ENCODE results near the gene SLC25A25. TPM values are rescaled to one million over a fixed set of nuclear protein-coding genes. Genes with fewer than 3 reads are reported as not detected.

The SLC25A25 gene
- total RNA-seq, 1 donor from 2014 or later, result 13.5 TPM

DNA sequence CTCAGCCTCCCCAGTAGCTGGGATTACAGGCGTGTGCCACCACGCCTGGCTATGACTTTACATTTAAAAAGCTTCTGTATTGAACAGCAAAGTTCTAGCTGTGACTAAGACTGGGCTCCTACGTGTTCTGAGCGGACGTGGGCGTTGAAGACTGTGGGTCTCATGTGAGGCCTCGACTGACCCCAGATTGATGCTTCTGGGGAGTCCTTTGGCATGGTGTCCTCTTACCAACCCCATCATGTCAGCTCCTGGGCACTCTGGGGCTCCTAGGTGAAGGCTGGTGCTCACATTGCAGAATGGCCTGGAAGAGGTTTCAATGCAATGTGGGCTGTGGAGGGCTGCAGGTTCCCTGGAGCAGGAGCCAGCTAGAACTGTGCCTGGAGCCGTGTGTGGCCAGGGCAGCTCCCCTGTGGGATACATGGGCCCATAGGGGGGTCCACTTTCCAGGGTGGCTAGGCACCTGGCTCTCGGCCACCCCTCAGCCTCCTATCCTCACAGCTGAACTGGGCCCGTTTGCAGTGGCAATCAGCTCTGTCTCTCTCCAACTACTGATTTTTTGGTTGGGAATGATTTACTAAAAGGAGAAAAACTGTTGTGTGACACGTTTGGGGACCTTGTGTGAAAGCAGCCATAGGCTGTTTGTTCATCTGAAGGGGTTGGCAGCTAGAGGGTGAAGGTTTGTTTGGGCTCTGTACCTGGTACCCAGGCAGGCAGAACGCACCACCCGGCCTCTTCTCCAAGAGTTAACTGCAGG lies 29.7 kb downstream of the SLC25A25 start:
- no peak for DNase-seq (ENCODE audit: low spot score)
- Mint-ChIP-seq H3K4me1 (ENCODE audit: low read depth) (peaks cover 48% of the 10 kb centered on the region), H3K27ac (peak overlapping the region; percentile 70), H3K9me3 (no peaks in the 10 kb centered on the region), H3K4me3 (no peak overlapping the region), H3K27me3 (ENCODE audit: insufficient read depth) (no peaks in the 10 kb centered on the region), H3K36me3 (ENCODE audit: low read depth) (peaks cover 18% of the 10 kb centered on the region)
- intact Hi-C loops (cut with micrococcal nuclease), result no loop called here

DNA sequence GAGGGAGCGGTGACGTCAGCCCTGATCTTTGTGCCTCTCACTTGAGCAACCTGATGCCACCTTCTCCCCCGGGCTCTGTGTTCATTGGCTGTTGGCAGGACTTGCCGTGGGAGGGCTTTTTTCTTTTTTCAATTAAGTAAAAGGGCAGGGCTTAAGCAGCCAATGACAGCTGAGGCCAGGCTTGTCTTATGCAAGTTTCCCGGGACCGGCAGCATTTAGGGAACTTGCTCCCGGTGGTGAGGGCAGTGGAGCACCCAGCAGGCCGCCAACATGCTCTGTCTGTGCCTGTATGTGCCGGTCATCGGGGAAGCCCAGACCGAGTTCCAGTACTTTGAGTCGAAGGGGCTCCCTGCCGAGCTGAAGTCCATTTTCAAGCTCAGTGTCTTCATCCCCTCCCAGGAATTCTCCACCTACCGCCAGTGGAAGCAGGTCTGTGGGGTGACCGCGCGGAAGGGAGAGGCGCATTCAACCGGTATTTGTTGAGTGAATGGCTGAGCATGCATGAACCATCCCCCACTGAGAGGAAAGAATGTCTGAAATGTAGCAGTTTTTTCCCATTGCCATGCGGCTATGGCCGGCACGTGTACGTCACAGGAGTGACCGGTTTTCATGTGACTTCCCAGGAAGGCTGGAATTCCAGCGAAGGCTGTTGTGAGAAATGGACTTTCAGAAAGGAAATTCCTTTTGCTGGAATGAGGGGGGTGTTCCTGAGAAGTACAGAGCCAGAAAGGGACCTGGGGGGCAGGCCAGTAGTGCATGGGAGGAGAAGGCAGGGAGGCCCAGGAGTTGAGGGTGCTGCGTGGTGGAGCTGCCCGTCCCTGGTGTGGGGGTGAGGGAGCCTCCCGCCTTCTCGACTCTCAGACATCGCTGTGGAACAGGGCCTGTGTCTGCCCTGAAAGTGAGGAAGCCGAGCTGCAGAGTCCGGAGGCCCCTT lies 30.5 kb downstream of the SLC25A25 start:
- Mint-ChIP-seq H3K27me3 (ENCODE audit: insufficient read depth) (no peaks in the 10 kb centered on the region), H3K4me1 (ENCODE audit: low read depth) (peaks cover 47% of the 10 kb centered on the region), H3K27ac (peak overlapping the region; percentile 70), H3K36me3 (ENCODE audit: low read depth) (peaks cover 22% of the 10 kb centered on the region), H3K4me3 (no peak overlapping the region), H3K9me3 (no peaks in the 10 kb centered on the region)
- intact Hi-C loops (cut with micrococcal nuclease), result no loop called here
- no peak for DNase-seq (ENCODE audit: low spot score)

DNA sequence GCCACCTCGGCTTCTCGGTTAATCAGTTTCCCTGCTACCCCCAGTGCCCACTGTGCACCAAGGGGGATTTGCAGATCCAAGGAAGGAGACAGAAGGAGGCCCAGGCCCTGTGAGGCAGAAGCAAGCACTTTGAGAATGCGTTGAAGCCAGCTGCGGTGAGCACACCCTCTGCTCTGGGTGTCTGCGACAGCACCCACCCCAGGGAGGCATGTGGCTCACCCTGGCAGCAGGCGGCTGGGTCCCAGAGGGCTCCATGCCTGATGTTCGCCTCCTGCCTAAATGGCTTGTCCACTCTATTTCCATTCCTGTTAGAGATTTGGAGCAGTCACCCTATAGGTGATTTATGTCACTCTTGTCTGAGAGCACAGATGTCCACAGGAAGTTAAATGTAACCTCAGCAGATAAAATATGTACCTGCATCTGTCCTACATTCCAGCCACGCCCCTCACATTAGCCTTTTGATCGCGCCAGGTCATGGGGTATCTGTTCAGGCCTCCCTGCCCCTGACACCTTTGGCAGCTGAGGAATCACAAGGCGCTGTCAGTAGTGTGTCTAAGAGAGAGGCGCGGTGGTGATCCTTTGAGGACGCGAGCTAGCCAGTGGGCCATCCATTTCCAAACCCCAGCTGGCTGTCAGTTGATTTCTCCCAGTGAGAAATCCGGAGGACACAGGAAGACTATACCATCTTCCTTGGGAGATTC lies 31.3 kb downstream of the SLC25A25 start:
- Mint-ChIP-seq H3K27ac (peak overlapping the region; percentile 58), H3K27me3 (ENCODE audit: insufficient read depth) (no peaks in the 10 kb centered on the region), H3K36me3 (ENCODE audit: low read depth) (peaks cover 20% of the 10 kb centered on the region), H3K4me3 (no peak overlapping the region), H3K9me3 (no peaks in the 10 kb centered on the region), H3K4me1 (ENCODE audit: low read depth) (peaks cover 42% of the 10 kb centered on the region)
- intact Hi-C loops (cut with micrococcal nuclease), result no loop called here
- no peak for DNase-seq (ENCODE audit: low spot score)

DNA sequence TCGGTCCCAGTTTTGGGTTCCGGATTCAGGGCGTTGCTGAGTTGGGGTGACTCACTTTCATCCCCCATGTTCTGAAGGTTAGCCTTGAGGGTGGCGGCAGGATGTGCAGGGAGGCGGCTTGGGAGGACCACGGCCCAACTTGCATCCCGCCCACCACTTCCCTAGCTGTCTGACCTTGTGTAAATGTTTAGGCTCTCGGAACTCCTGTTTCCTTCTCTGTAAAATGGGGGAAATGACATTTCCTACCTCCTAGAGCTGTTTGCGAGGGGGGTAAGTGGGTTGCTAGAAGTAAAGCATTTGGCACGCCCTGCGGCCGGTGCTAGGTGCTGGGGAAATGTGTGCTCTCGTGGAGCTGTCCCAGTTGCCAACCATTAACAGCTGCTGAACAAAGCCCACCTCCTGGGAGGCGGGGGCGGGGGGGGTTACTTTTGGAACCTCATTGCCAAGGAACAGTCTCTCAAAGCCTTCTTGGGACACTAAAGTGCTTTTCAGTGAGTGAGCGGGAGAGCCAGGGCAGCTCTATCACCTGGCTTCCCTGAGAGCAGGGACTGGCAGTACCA lies 32.0 kb downstream of the SLC25A25 start:
- no peak overlapping the region for H3K27ac Mint-ChIP-seq
- intact Hi-C loops (cut with micrococcal nuclease), result no loop called here
- H3K4me3 Mint-ChIP-seq, result no peak overlapping the region
- peaks cover 18% of the 10 kb centered on the region for H3K36me3 Mint-ChIP-seq (ENCODE audit: low read depth)
- no peaks in the 10 kb centered on the region for H3K9me3 Mint-ChIP-seq
- peaks cover 37% of the 10 kb centered on the region for H3K4me1 Mint-ChIP-seq (ENCODE audit: low read depth)
- H3K27me3 Mint-ChIP-seq (ENCODE audit: insufficient read depth), result no peaks in the 10 kb centered on the region
- no peak for DNase-seq (ENCODE audit: low spot score)

DNA sequence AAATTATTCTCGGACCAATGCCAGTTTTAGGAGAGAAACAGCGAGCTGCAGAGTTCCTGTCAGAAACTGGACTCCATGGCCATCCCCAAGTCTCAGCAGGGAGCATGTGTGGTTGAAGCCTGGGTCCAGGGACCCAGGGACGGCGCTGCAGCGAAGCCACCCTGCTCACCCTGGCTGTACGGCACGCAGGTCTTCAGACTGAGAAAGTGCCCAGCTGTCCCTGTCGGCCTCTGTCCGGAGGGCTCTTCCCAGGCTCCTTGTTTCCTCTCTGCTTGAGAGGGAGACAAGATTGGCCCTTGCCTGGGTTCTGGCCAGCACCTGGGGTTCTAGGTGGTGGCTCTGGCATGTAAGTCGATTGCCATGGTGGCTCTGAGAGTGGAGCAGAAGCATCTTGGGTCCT lies 32.5 kb downstream of the SLC25A25 start:
- no peak overlapping the region for H3K27ac Mint-ChIP-seq
- no peaks in the 10 kb centered on the region for H3K9me3 Mint-ChIP-seq
- H3K36me3 Mint-ChIP-seq (ENCODE audit: low read depth), result peaks cover 18% of the 10 kb centered on the region
- no peak overlapping the region for H3K4me3 Mint-ChIP-seq
- intact Hi-C loops (cut with micrococcal nuclease), result no loop called here
- DNase-seq (ENCODE audit: low spot score), result no peak
- H3K4me1 Mint-ChIP-seq (ENCODE audit: low read depth), result peaks cover 37% of the 10 kb centered on the region
- H3K27me3 Mint-ChIP-seq (ENCODE audit: insufficient read depth), result no peaks in the 10 kb centered on the region

DNA sequence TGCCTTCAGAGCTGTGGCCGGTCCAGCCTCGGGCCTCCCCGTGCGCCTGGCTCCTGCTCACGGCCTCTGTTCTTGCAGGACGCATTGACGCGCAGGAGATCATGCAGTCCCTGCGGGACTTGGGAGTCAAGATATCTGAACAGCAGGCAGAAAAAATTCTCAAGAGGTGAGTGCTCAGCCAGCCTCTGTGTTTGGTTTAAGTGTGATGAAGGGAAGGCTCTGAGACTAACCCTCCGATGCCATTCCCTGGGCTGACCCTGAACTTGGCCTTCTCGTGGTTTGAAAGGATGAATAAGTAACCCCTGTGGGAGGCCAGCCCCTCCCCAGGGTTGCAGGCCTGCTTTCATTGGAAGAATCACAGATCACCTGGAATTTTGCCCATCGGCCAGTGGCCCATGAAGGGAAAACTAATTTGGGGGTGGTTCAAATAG lies 33.2 kb downstream of the SLC25A25 start:
- H3K4me1 Mint-ChIP-seq (ENCODE audit: low read depth), result peaks cover 37% of the 10 kb centered on the region
- DNase-seq (ENCODE audit: low spot score), result no peak
- H3K27me3 Mint-ChIP-seq (ENCODE audit: insufficient read depth), result no peaks in the 10 kb centered on the region
- intact Hi-C loops (cut with micrococcal nuclease), result no loop called here
- no peak overlapping the region for H3K27ac Mint-ChIP-seq
- H3K36me3 Mint-ChIP-seq (ENCODE audit: low read depth), result peaks cover 18% of the 10 kb centered on the region
- no peak overlapping the region for H3K4me3 Mint-ChIP-seq
- H3K9me3 Mint-ChIP-seq, result no peaks in the 10 kb centered on the region

DNA sequence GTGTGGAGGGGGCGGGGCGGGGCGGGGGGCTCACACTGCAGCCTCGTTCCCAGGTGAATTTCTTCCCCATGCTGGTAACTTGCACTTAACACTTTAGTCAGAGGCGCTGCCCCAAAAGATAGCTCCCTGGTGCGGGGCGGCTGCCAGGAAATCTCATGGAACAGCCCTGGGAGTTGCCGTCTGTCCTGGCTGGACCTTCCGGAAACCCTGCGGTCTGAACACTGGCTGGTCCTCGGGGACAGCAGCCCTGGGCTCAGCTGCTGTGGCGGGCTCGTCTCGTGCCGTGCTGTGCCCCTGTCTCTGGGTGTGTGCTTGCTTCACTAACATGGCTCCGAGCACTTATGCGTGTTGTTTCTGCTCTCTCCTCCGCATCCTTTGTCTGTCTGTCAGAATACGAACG lies 33.7 kb downstream of the SLC25A25 start:
- no peaks in the 10 kb centered on the region for H3K27me3 Mint-ChIP-seq (ENCODE audit: insufficient read depth)
- peaks cover 37% of the 10 kb centered on the region for H3K4me1 Mint-ChIP-seq (ENCODE audit: low read depth)
- peaks cover 21% of the 10 kb centered on the region for H3K36me3 Mint-ChIP-seq (ENCODE audit: low read depth)
- H3K27ac Mint-ChIP-seq, result peak overlapping the region; percentile 28
- H3K4me3 Mint-ChIP-seq, result no peak overlapping the region
- no peaks in the 10 kb centered on the region for H3K9me3 Mint-ChIP-seq
- intact Hi-C loops (cut with micrococcal nuclease), result no loop called here
- no peak for DNase-seq (ENCODE audit: low spot score)

DNA sequence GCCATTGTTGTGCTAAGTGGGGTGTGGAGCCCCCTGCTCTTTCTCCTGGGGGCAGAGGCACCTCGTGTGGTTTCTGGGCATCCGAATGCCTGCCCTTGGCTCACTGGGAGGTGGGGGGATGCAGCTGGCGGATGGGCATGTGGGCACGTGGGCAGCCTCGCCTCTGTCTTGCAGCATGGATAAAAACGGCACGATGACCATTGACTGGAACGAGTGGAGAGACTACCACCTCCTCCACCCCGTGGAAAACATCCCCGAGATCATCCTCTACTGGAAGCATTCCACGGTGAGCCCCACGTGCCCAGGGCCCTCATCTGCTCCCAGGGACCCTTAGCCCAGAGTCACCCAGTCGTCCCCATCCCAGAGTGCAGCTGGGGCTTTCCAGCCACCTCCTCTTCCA lies 34.2 kb downstream of the SLC25A25 start:
- DNase-seq (ENCODE audit: low spot score), result no peak
- peaks cover 37% of the 10 kb centered on the region for H3K4me1 Mint-ChIP-seq (ENCODE audit: low read depth)
- no peaks in the 10 kb centered on the region for H3K9me3 Mint-ChIP-seq
- no peak overlapping the region for H3K27ac Mint-ChIP-seq
- intact Hi-C loops (cut with micrococcal nuclease), result no loop called here
- H3K27me3 Mint-ChIP-seq (ENCODE audit: insufficient read depth), result no peaks in the 10 kb centered on the region
- peaks cover 23% of the 10 kb centered on the region for H3K36me3 Mint-ChIP-seq (ENCODE audit: low read depth)
- H3K4me3 Mint-ChIP-seq, result no peak overlapping the region

DNA sequence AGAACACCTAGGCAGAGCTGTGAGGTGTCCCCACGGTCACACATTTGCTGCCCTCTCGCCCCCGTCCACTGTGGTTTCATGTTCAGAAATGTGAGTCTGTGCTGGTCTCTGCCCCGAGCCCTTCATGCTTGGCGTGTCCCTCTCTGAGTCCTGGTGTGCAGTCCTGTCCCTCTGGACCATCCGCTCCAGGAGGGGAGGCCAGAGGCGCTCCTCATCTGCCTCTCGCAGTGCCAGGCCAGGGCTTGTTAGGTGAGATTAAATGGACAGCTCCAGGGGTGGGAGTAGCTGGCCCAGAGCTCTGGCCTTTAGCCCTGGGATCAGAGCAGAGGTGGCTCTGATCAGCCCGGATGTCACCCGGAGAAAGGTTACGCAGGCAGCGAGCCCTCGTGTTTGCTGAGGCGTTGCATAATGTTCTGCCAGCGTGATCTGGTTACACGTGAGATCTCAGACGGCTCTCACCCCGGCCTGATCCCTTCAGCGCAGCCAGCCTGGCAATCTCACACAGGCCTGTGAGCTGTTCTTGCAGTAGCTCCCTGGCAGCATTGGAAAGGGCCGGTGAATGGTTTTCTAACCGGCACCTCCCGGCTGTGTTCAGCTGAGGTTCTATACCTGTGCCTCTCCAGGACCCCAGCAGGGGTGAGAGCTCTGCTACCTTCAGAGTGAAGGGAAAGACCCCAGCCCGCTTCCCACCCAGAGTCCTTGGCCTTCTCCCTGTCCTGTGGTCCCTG lies 35.0 kb downstream of the SLC25A25 start:
- Mint-ChIP-seq H3K4me3 (no peak overlapping the region), H3K4me1 (ENCODE audit: low read depth) (peaks cover 34% of the 10 kb centered on the region), H3K27me3 (ENCODE audit: insufficient read depth) (no peaks in the 10 kb centered on the region), H3K36me3 (ENCODE audit: low read depth) (peaks cover 26% of the 10 kb centered on the region), H3K27ac (peak overlapping the region; percentile 72), H3K9me3 (no peaks in the 10 kb centered on the region)
- intact Hi-C loops (cut with micrococcal nuclease), result no loop called here
- DNase-seq (ENCODE audit: low spot score), result no peak

DNA sequence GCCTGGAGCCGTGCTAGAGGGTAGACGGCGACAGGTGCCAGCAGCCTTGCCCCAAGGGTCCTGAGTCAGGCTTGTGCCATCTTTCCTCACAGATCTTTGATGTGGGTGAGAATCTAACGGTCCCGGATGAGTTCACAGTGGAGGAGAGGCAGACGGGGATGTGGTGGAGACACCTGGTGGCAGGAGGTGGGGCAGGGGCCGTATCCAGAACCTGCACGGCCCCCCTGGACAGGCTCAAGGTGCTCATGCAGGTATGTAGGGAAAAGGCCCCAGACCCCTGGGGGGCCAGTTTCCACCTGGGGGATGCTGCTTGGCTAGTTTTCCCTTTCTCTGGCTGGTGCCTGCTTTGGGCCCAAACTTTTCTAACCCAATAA lies 35.5 kb downstream of the SLC25A25 start:
- Mint-ChIP-seq H3K4me1 (ENCODE audit: low read depth) (peaks cover 28% of the 10 kb centered on the region), H3K27me3 (ENCODE audit: insufficient read depth) (no peaks in the 10 kb centered on the region), H3K4me3 (no peak overlapping the region), H3K36me3 (ENCODE audit: low read depth) (peaks cover 28% of the 10 kb centered on the region), H3K27ac (peak overlapping the region; percentile 68), H3K9me3 (no peaks in the 10 kb centered on the region)
- no peak for DNase-seq (ENCODE audit: low spot score)
- intact Hi-C loops (cut with micrococcal nuclease), result no loop called here

DNA sequence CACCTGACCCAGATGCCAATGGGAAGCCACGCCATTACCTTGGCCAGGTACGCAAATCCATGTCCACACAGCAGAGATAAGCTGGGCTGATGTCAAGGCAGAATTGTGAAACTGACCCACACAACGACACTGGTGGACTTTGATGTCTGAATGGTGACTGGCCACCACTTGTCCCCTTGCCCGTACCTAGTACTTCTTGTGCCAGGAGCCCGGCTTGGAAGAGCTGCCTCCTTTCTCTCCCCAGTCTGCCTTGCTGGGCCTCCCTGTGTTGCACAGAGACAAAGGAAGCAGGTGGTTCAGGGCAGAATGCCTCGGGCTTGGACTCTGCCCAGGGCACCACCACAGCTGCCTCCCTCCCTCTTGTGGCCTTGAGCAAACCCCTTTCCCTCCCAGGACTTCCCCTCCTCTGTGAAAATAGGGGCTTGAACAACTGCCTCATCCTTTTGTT lies 36.2 kb downstream of the SLC25A25 start:
- DNase-seq (ENCODE audit: low spot score), result no peak
- Mint-ChIP-seq H3K4me1 (ENCODE audit: low read depth) (peaks cover 23% of the 10 kb centered on the region), H3K4me3 (no peak overlapping the region), H3K36me3 (ENCODE audit: low read depth) (peaks cover 32% of the 10 kb centered on the region), H3K9me3 (no peaks in the 10 kb centered on the region), H3K27ac (no peak overlapping the region), H3K27me3 (ENCODE audit: insufficient read depth) (no peaks in the 10 kb centered on the region)
- intact Hi-C loops (cut with micrococcal nuclease), result no loop called here

DNA sequence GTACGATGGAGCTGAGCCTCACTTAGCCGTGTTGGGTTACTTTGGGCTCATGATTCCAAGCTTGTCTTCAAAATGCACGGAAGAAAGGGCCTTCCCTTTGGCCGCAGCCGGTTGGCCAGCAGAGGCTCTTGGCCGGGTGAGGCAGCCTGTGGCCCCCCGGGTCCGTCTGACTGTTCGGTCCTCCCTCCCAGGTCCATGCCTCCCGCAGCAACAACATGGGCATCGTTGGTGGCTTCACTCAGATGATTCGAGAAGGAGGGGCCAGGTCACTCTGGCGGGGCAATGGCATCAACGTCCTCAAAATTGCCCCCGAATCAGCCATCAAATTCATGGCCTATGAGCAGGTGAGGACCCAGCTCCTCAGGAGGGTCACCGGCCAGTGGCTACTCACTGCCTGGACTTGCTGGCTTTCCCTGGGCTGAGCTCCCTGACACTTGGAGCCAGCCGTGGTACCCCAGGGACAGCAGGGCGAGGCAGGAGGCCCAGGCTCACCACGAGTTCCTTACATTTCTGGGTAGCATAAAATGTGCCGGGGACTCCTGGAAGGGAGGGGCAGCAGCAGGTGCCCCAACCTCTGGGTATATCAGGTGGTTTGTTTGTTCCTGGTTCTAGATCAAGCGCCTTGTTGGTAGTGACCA lies 37.6 kb downstream of the SLC25A25 start:
- DNase-seq (ENCODE audit: low spot score), result no peak
- Mint-ChIP-seq H3K27me3 (ENCODE audit: insufficient read depth) (no peaks in the 10 kb centered on the region), H3K9me3 (no peaks in the 10 kb centered on the region), H3K4me3 (no peak overlapping the region), H3K4me1 (ENCODE audit: low read depth) (peaks cover 13% of the 10 kb centered on the region), H3K36me3 (ENCODE audit: low read depth) (peaks cover 38% of the 10 kb centered on the region), H3K27ac (no peak overlapping the region)
- intact Hi-C loops (cut with micrococcal nuclease), result no loop called here
